ENCODE data around the gene CACNA2D2. TPM values are rescaled to one million over a fixed set of nuclear protein-coding genes. Genes with fewer than 3 reads are reported as not detected.

The CACNA2D2 gene
- total and polyA plus RNA-seq, 7 donors, result 0.49 to 1.7 (median 1.1) TPM; not detected in 1

- H3K4me1 ChIP-seq, result no peaks in the 10 kb centered on the region
- H3K27me3 ChIP-seq, result no peaks in the 10 kb centered on the region
- TF ChIP-seq EP300 (IDR thresholded peaks at IDR 0.05), result no peak
- no peak for TF ChIP-seq CTCF (IDR thresholded peaks at IDR 0.05)
- TF ChIP-seq POLR2AphosphoS5 (IDR thresholded peaks at IDR 0.05), result no peak
- TF ChIP-seq POLR2A (IDR thresholded peaks at IDR 0.05), result no peak
- intact Hi-C loops (cut with DNase I), result no loop called here
- H3K4me3 ChIP-seq, result no peak overlapping the region
- H3K27ac ChIP-seq, result no peak overlapping the region
- H3K9me3 ChIP-seq, result no peaks in the 10 kb centered on the region
- no peak for DNase-seq
- H3K36me3 ChIP-seq, result no peaks in the 10 kb centered on the region
- 93% methylated on average over 12 of the region's 12 CpGs for WGBS, 2 donors
Measured at GRCh38 chr3:50382722-50383121, 120.7 kb downstream of the CACNA2D2 start.

GRCh38 chr3:50381383-50381782 is 122.1 kb downstream of the CACNA2D2 start:
- Histone ChIP-seq H3K27ac (no peak overlapping the region), H3K4me1 (no peaks in the 10 kb centered on the region), H3K4me3 (no peak overlapping the region), H3K27me3 (no peaks in the 10 kb centered on the region), H3K36me3 (no peaks in the 10 kb centered on the region), H3K9me3 (no peaks in the 10 kb centered on the region)
- TF ChIP-seq CTCF (IDR thresholded peaks at IDR 0.05), result no peak
- no peak for TF ChIP-seq EP300 (IDR thresholded peaks at IDR 0.05)
- no peak for TF ChIP-seq POLR2AphosphoS5 (IDR thresholded peaks at IDR 0.05)
- no peak for TF ChIP-seq POLR2A (IDR thresholded peaks at IDR 0.05)
- 92 to 93% methylated on average over 4 of the region's 4 CpGs for WGBS, 2 donors
- intact Hi-C loops (cut with DNase I), result no loop called here
- DNase-seq, result no peak

GRCh38 chr3:50380405-50381085 is 122.9 kb downstream of the CACNA2D2 start:
- DNase-seq, result no peak
- H3K4me1 ChIP-seq, result no peaks in the 10 kb centered on the region
- 87 to 89% methylated on average over 17 of the region's 17 CpGs for WGBS, 2 donors

GRCh38 chr3:50378757-50379156 is 124.7 kb downstream of the CACNA2D2 start:
- WGBS, 2 donors, result 90 to 92% methylated on average over 17 of the region's 17 CpGs
- intact Hi-C loops (cut with DNase I), result no loop called here
- DNase-seq, result no peak

More at GRCh38 chr3:50380405-50381085, 122.9 kb downstream of the CACNA2D2 start:
- Histone ChIP-seq H3K4me3 (no peak overlapping the region), H3K9me3 (no peaks in the 10 kb centered on the region), H3K27me3 (no peaks in the 10 kb centered on the region), H3K36me3 (no peaks in the 10 kb centered on the region), H3K27ac (no peak overlapping the region)
- intact Hi-C loops (cut with DNase I), result no loop called here
- TF ChIP-seq EP300 (IDR thresholded peaks at IDR 0.05), result no peak
- no peak for TF ChIP-seq POLR2A (IDR thresholded peaks at IDR 0.05)
- TF ChIP-seq POLR2AphosphoS5 (IDR thresholded peaks at IDR 0.05), result no peak
- TF ChIP-seq CTCF (IDR thresholded peaks at IDR 0.05), result no peak

More at GRCh38 chr3:50378757-50379156, 124.7 kb downstream of the CACNA2D2 start:
- TF ChIP-seq POLR2AphosphoS5 (IDR thresholded peaks at IDR 0.05), result no peak
- TF ChIP-seq EP300 (IDR thresholded peaks at IDR 0.05), result no peak
- TF ChIP-seq CTCF (IDR thresholded peaks at IDR 0.05), result no peak
- TF ChIP-seq POLR2A (IDR thresholded peaks at IDR 0.05), result no peak
- Histone ChIP-seq H3K4me3 (no peak overlapping the region), H3K36me3 (no peaks in the 10 kb centered on the region), H3K27me3 (peaks cover 0 to 8% (median 0%) of the 10 kb centered on the region in 3 donors), H3K9me3 (no peaks in the 10 kb centered on the region), H3K4me1 (no peaks in the 10 kb centered on the region), H3K27ac (no peak overlapping the region)
